Esophagus squamous epithelium (tissue), 5 donors: ENCODE data around the gene DLD. TPM values are rescaled to one million over a fixed set of nuclear protein-coding genes. Genes with fewer than 3 reads are reported as not detected.
"Not testable (repeated sequence)": the region's sequence is repeated elsewhere in the genome, so short reads cannot be mapped to it uniquely, and the experiment has no call there.

ENCODE experiments used
- DNase-seq: peaks from one replicate; lab custom pipeline; 2025; lab: John Stamatoyannopoulos, UW
- H3K27ac ChIP-seq, 4 donors: fragments of 200-600 bp; sonication (generic); one replicate each; pipeline ENCODE4 v1.5.1; 2016 to 2019; ENCODE audit warnings: mild to moderate bottlenecking in 1 of 4
- H3K27me3 ChIP-seq, 4 donors: fragments of 200-600 bp; sonication (generic); 1 replicate in 3 of 4; 2 replicates in 1 of 4; pipeline versions ENCODE4 v1.5.1 to v1.6.0; 2017 to 2021; ENCODE audit warnings: antibody characterized with exemption in 1 of 4
- H3K36me3 ChIP-seq, 3 donors: fragments of 200-600 bp; sonication (generic); one replicate each; pipeline ENCODE4 v1.5.1; 2016 to 2019
- H3K4me1 ChIP-seq, 3 donors: fragments of 200-600 bp; sonication (generic); one replicate each; pipeline ENCODE4 v1.5.1; 2017 to 2019
- H3K4me3 ChIP-seq, 4 donors: fragments of 200-600 bp; sonication (generic); 1 replicate in 3 of 4; 2 replicates in 1 of 4; pipeline ENCODE4 v1.5.1; 2016 to 2019; ENCODE audit warnings: mild to moderate bottlenecking in 2 of 4, moderate library complexity in 1 of 4
- H3K9me3 ChIP-seq, 3 donors: fragments of 200-600 bp; sonication (generic); one replicate each; pipeline ENCODE4 v1.5.1; 2016 to 2019
- CTCF ChIP-seq, 6 experiments: fragments of 450-650 bp in 4 of 6; fragments of 200-600 bp in 2 of 6; sonication (generic) in 2 of 6; IDR thresholded peaks; one replicate each; pipeline ENCODE4 v1.5.1; 2016 to 2019; ENCODE audit warnings: antibody characterized with exemption in 6 of 6, mild to moderate bottlenecking in 4 of 6, moderate library complexity in 4 of 6
- POLR2A ChIP-seq, 4 donors: fragments of 450-650 bp; IDR thresholded peaks; one replicate each; pipeline ENCODE4 v1.6.1; 2017; ENCODE audit warnings: antibody characterized with exemption in 4 of 4, mild to moderate bottlenecking in 4 of 4, moderate library complexity in 3 of 4
- WGBS, 2 donors: methylation state at CpG; one replicate each; pipeline ENCODE4 v1.1.5; 2018; 5-methylcytosine and 5-hydroxymethylcytosine counted together
- intact Hi-C: fragments of 100-400 bp; cut with DNase I; formaldehyde crosslinking; loops from one replicate; pipeline ENCODE4 v1.15.0; 2022
- total RNA-seq, 4 donors: library from RNA; depleted of rRNA; stranded (reverse); fragments of >200 nt; gene quantifications; one replicate each; pipeline ENCODE4 v1.1.0, GENCODE V29; 2016
- donor health status: DM: yes; HTN: yes; CAD: no.

Gene DLD
- total RNA-seq, 4 donors from 2014 or later, result 48.6 to 132 (median 72.7) TPM

DNA sequence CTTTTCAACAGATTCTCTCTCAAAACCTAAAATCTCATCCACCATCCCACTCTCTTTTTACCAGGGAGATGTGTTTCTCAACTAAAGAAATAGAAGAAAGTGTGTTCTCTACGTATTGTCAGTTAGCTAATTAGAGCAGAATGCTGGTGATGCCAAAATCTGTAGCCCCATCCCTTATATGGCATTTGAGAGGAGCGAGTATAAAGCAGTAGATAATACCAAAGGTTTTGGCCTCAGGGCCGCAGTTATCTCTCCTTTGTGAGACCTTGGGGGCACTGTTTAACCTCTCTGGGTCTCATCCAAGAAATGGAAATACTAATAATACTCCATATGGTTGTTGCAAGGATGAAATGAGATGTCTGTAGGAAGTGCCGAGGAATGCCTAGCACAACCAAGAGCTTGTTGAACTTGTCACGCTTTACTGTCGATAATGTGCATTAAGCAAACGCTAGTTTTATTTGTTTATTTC lies 456 bp upstream of the DLD start:
- peaks cover 0 to 26% (median 0%) of the 10 kb centered on the region in 3 donors for H3K36me3 ChIP-seq
- no peaks in the 10 kb centered on the region for H3K27me3 ChIP-seq
- peaks cover 9 to 43% (median 22%) of the 10 kb centered on the region in 3 donors for H3K4me1 ChIP-seq
- peak overlapping the region; percentile 69 to 86 (median 78) for H3K4me3 ChIP-seq
- no peaks in the 10 kb centered on the region for H3K9me3 ChIP-seq
- intact Hi-C loops, result no loop called here
- peak overlapping the region; percentile 95 to 98 (median 97) for H3K27ac ChIP-seq
- TF ChIP-seq POLR2A (IDR thresholded peaks at IDR 0.05), result no peak
- no peak for TF ChIP-seq CTCF (IDR thresholded peaks at IDR 0.05)
- WGBS, 2 donors, result 2% methylated on average over 7 of the region's 7 CpGs
- DNase-seq, result no peak

DNA sequence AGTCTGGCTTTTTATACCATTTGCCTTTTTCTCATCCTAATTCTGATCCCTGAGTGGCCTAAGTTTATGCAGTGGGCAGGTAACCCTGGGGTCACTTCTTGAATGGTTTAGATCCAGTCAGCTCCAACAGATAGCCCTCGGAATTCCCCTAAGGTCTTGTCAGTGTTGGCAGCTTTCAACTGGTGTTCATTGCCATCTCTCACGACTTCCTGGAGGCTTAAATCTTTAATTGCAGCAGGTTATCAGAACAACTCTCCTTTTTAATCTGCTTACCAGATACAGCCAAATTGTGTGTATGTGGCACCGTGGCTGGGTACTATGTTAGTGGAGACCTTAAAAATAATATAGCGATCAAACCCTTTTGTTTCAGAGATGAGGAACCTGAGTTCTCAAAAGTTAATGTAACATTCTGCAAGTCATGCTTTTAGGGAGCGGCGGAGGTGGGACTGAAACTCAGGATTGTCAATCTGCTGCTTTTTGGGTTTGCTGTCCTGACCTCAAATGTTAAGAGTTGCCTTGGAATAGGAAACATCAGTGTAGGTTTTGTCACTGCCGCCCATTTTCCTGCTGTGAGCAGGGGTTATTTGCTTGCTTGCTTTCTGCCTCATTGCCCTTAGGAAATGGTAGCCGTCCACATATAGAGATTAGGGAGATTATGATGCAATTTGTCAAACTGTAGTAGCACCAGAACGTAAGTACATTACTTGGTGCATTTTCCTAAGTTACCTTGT lies 818 bp downstream of the DLD start:
- DNase-seq, result no peak
- WGBS, 2 donors, result 22 to 27% methylated on average over 7 to 9 of the region's 9 CpGs

GRCh38 chr7:107892367-107892741 lies 1.4 kb downstream of the DLD start:
- H3K27ac ChIP-seq, result peak overlapping the region; percentile 95 to 98 (median 97)
- H3K4me3 ChIP-seq, result peak overlapping the region; percentile 69 to 86 (median 78)
- DNase-seq, H3K9me3 ChIP-seq, intact Hi-C loops, H3K27me3 ChIP-seq: not testable (repeated sequence)
- H3K4me1 ChIP-seq, result peaks cover 9 to 51% (median 30%) of the 10 kb centered on the region in 3 donors
- peaks cover 0 to 34% (median 0%) of the 10 kb centered on the region in 3 donors for H3K36me3 ChIP-seq
- WGBS, 2 donors, result 88 to 89% methylated on average over 8 of the region's 8 CpGs

More for the DNA sequence above, 818 bp downstream of the DLD start:
- no peaks in the 10 kb centered on the region for H3K9me3 ChIP-seq
- intact Hi-C loops, result no loop called here
- peaks cover 0 to 34% (median 0%) of the 10 kb centered on the region in 3 donors for H3K36me3 ChIP-seq
- H3K4me1 ChIP-seq, result peaks cover 9 to 45% (median 25%) of the 10 kb centered on the region in 3 donors
- peak overlapping the region; percentile 69 to 86 (median 78) for H3K4me3 ChIP-seq
- H3K27me3 ChIP-seq, result no peaks in the 10 kb centered on the region
- no peak for TF ChIP-seq POLR2A (IDR thresholded peaks at IDR 0.05)
- TF ChIP-seq CTCF (IDR thresholded peaks at IDR 0.05), result no peak
- H3K27ac ChIP-seq, result peak overlapping the region; percentile 95 to 98 (median 97)

- Histone ChIP-seq H3K27ac (no peak overlapping the region), H3K36me3 (peaks cover 6 to 61% (median 10%) of the 10 kb centered on the region in 3 donors), H3K27me3 (no peaks in the 10 kb centered on the region), H3K4me1 (peaks cover 0 to 43% (median 9%) of the 10 kb centered on the region in 3 donors), H3K4me3 (no peak overlapping the region), H3K9me3 (no peaks in the 10 kb centered on the region)
- DNase-seq, result no peak
- TF ChIP-seq CTCF (IDR thresholded peaks at IDR 0.05) (no peak), POLR2A (IDR thresholded peaks at IDR 0.05) (no peak)
- WGBS, 2 donors, result 70 to 90% methylated on average over 2 of the region's 2 CpGs
- intact Hi-C loops, result no loop called here
Observed at GRCh38 chr7:107898997-107899594, 8.1 kb downstream of the DLD start.

DNA sequence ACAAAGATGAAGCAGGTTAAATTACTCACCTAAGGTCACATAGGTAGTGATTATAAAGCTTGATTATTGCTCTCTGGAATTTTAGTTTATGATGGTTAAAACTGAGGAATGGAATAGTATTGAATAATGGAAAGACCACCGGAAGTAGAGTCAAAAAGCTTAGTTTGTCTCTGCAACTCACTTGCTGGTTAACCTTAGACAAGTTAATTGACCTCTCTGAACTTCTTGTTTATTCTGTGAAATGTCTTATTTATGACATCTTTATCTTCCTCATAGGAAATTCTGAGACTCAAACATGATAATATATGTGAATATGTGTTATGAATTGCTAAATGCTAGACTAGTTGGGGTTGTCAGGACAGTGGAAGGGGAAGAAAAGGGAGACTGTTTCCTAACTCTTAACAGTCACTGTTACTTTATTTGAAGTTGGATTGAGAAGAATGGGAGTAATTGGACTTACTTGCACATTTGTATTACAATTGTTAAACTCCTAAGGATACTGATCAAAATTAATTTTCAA lies 9.6 kb downstream of the DLD start:
- H3K4me1 ChIP-seq, result peaks cover 0 to 33% (median 9%) of the 10 kb centered on the region in 3 donors
- no peak for TF ChIP-seq CTCF (IDR thresholded peaks at IDR 0.05)
- TF ChIP-seq POLR2A (IDR thresholded peaks at IDR 0.05), result no peak
- intact Hi-C loops, result no loop called here
- no peak overlapping the region for H3K27ac ChIP-seq
- no peaks in the 10 kb centered on the region for H3K9me3 ChIP-seq
- H3K27me3 ChIP-seq, result no peaks in the 10 kb centered on the region
- DNase-seq, result no peak
- WGBS, 2 donors, result 73 to 89% methylated on average over 1 of the region's 1 CpG
- no peak overlapping the region for H3K4me3 ChIP-seq
- peaks cover 6 to 61% (median 12%) of the 10 kb centered on the region in 3 donors for H3K36me3 ChIP-seq
